DMS153 (cell line): ENCODE measurements around the gene RDH13.
"Not testable (repeated sequence)": the region's sequence is repeated elsewhere in the genome, so short reads cannot be mapped to it uniquely, and the experiment has no call there.

Experiments
- DNase-seq: peaks from one replicate; lab custom pipeline; 2025; lab: John Stamatoyannopoulos, UW

Gene RDH13

DNA sequence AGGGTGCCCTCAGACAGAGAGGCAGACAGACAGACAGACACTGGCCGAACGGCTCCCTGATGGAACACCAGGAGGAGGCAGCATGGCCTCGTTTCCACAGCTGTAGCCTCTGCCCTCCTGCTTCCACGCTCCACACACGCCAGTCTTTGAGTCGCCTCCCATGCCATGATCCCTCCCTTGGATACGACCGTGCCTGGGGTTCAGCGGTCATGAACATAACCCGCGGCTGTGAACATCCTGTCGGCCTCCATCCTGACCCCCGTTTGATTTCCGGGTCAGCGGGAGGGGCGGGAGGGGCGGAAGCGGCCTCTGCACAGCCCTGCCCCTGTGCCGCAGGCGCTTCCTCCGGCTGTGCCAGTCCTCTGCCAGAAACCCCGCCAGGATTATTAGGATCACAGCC is 48.2 kb downstream of the RDH13 start:
- no peak for DNase-seq

DNA sequence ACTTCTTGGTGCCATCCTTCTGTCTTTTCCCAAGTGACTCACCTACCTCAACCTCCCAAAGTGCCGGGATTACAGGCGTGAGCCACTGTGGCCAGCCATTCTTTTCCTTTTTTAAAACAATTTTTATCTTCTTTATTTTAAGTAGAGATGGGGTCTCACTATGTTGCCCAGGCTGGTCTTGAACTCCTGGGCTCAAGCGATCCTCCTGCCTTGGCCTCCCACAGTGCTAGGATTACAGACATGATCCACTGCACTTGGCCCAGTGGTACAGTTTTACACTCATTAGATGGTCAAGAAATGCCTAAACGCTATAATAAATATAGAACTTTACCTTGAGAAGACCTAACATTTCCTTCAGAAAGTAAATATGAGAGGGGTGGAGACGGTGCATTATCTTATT is 49.4 kb downstream of the RDH13 start:
- no peak for DNase-seq

DNA sequence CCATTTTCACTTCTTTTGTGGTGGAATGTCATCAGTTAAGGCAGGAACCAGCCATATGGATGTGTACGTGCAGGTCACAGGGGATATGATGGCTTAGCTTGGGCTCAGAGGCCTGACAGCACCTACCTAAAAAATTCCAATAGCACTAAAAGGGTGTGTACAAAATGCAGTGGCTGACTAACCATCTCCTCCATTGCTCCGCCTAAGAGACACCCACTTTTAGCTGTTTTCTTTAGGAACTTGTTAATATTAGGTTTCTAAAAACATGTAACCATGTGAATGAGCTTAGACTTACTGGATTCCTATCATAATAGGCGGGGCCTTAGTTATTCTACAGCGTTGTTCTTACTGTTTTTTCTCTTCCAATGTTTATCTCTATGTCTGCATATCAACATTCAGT is 50.6 kb downstream of the RDH13 start:
- DNase-seq: no peak

DNA sequence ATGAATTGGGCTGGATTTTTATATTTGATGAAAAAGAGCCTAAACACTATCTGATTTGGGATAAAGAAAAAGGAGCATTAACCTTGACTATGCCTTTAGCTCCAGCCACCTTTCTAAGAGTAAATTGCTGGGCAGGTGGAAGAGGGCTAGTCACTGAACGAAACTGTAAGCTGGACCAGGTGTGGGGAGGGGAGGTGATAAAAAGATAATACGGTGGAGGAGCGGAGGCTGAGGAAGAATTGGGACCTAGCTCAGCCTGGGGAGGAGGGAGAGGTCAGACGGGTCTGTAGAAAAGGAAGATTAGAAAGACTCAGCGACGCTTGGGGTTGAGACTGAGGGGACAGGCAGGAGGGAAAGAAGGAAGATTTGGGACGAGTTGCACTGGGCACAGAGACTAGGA is 52.4 kb downstream of the RDH13 start:
- DNase-seq: not testable (repeated sequence)

DNA sequence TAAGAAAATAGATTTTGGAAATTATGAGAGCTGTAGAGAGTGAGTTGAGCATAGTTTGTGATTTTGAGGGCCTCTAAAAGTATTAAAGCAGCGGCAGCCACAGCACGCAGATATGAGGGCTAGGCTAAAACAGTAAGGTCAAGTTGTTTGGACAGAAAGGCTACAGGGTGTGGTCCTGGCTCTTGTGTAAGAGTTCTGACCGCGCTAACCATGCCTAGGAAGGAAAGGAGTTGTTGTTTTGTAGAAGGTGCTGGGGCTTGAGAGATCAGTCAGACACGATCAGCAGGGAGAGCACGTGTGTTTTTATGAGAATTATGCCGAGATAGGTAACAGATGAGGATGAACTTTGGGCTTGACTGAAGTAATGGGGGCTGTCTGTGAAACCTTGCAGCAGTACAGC is 54.2 kb downstream of the RDH13 start:
- not testable (repeated sequence) for DNase-seq

DNA sequence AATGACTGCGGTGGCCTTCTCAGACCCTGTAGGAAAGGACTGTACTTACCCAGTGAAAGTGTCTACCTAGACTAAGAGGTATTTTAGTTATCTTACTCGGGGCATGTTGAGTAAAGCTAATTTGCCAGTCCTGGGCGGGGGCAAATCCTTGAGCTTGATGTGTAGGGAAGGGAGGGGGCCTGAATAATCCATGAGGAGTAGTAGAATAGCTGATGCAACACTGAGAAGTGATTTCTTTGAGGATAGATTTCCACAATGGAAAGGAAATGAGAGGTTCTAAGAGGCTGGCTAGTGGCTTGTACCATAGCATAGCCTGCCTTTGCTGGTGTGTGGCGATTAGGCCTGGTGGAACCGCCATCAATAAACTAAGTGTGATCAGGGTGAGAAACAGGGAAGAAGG is 54.8 kb downstream of the RDH13 start:
- not testable (repeated sequence) for DNase-seq

DNA sequence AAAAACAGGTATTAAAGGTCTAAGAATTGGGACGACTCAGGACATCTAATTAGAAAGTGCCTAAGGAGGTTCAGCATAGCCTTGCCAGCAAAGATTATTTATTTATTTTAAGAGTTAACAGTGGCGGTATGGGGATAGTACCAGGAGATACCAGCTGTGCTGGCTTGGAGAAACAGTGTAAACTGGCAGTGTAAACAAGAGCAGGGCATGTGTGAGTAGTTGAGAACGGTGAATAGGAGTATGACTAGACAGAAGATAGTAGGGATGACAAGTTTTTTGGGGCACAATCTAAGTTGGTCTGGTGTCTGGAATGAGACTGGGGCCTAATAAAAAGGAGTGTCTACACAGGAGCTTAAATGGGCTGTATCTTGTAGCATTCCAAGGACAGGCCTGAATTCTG is 55.4 kb downstream of the RDH13 start:
- DNase-seq: not testable (repeated sequence)

DNA sequence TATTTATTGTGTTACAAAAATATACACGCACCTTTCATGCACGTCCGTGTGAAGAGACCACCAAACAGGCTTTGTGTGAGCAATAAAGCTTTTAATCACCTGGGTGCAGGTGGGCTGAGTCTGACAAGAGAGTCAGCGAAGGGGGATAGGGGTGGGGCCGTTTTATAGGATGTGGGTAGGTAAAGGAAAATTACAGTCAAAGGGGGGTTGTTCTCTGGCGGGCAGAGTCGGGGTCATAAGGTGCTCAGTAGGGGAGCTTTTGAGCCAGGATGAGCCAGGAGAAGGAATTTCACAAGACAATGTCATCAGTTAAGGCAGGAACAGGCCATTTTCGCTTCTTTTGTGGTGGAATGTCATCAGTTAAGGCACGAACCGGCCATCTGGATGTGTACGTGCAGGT is 56.2 kb downstream of the RDH13 start:
- not testable (repeated sequence) for DNase-seq

DNA sequence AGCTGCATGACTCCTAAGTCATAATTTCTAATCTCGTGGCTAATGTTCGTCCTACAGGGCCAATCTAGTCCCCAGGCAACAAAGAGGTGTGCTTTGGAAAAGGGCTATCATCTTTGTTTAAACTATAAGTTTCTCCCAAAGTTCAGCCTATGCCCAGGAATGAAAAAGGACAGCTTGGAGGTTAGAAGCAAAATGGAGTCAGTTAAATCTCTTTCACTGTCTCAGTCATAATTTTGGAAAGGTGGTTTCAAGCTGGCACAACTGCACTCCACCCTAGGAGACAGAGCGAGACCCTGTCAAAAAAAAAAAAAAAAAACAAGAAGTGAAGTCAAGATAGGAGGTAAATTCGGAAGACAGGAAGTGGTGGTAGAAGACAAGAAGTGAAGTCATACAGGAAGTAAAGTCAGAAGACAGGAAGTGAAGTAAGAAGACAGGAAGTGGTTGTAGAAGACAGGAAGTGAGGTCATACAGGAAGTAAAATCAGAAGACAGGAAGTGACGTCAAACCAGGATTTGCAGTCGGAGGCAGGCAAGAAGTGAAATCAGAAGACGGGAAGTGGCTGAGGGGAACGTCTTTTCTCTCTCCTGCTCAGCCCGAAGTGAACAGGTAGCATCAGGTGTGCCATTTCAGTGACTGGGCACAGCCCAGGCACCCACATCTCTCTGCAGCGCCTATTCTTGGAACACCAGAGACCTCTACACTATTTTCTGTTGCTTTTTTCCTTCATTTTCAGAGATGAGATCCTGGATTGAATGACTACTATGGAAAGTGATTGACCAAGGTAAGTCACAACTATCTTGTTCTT is 57.1 kb downstream of the RDH13 start:
- peak; percentile 10 for DNase-seq

DNA sequence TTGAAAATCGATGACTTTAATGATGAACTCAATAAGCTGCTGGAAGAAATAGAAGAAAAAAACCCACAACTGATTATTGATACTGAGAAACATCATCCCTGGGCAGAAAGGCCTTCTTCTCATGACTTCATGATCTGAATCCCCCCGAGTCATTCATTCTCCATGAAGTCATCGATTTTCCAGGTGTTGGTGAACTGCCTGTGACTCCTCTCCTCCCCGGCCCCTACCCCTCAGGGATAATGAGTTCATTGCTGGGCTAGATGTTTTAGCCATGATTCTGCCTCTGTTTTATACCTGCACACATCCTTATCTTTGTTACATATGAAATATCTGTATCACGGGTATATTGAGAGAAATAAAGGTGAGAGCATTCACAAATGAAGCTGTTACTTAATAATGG is 62.2 kb downstream of the RDH13 start:
- no peak for DNase-seq

DNA sequence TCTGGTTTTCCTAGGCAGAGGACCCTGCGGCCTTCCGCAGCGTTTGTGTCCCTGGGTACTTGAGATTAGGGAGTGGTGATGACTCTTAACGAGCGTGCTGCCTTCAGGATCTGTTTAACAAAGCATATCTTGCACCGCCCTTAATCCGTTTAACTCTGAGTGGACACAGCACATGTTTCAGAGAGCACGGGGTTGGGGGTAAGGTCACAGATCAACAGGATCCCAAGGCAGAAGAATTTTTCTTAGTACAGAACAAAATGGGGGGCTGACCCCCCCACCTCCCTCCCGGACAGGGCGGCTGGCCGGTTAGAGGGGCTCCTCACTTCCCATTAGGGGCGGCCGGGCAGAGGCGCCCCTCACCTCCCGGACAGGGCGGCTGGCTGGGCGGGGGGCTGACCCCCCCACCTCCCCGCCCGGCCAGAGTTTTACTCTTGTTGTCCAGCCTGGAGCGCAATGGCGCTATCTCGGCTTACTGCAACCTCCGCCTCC is 64.2 kb downstream of the RDH13 start:
- not testable (repeated sequence) for DNase-seq

DNA sequence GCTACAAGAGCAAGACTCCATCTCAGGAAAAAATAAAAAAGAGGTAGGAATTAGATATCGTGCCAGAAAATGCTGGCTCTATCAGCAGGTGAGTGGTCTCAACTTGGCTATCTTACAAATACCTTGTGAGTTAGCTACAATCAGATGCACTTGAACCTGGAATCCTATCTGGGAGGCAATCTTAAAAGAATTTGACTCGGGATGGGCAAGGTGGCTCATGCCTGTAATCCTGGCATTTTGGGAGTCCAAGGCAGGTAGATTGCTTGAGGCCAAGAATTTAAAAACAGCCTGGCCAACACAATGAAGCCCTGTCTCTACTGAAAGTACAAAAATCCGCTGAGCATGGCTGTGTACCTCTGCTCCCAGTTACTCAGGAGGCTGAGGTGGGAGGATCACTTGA is 67.4 kb downstream of the RDH13 start:
- DNase-seq: no peak
